Astrocyte of the spinal cord (primary cell): ENCODE data around the gene SLC15A4.

Experiments used
- DNase-seq: peaks from one replicate; pipeline ENCODE4 v3.0.0; 2011; ENCODE audit warnings: low read depth, low spot score
- H3K4me3 ChIP-seq: 2 replicates; pipeline ENCODE4 v1.5.1; 2011; ENCODE audit warnings: low read depth, mild to moderate bottlenecking, low read length, moderate library complexity
- CTCF ChIP-seq: IDR thresholded peaks from 2 replicates; pipeline ENCODE4 v1.5.1; 2012; ENCODE audit warnings: low read depth, mild to moderate bottlenecking, low read length, inconsistent platforms
- in situ Hi-C: cut with HindIII; loops from 2 replicates; pipeline ENCODE4 v1.10.0; 2017; ENCODE audit warnings: low sequenced_read_pairs

The SLC15A4 gene

GRCh38 chr12:128861226-128862016 is 37.7 kb upstream of the SLC15A4 start:
- DNase-seq: no peak
- no peak overlapping the region for H3K4me3 ChIP-seq
- in situ Hi-C loops: no loop called here
- TF ChIP-seq CTCF: no peak

- in situ Hi-C loops: no loop called here
- no peak for TF ChIP-seq CTCF
- DNase-seq: no peak
- no peak overlapping the region for H3K4me3 ChIP-seq
Observed at GRCh38 chr12:128859311-128859710, 35.6 kb upstream of the SLC15A4 start.

- no peak overlapping the region for H3K4me3 ChIP-seq
- no peak for TF ChIP-seq CTCF
- in situ Hi-C loops: no loop called here
- no peak for DNase-seq
Observed at GRCh38 chr12:128857133-128857763, 33.5 kb upstream of the SLC15A4 start.

- no peak for DNase-seq
- no peak for TF ChIP-seq CTCF
- H3K4me3 ChIP-seq: no peak overlapping the region
- in situ Hi-C loops: no loop called here
Observed at GRCh38 chr12:128856791-128857078, 33.0 kb upstream of the SLC15A4 start.

GRCh38 chr12:128856035-128856790 is 32.5 kb upstream of the SLC15A4 start:
- no peak for TF ChIP-seq CTCF
- H3K4me3 ChIP-seq: no peak overlapping the region
- in situ Hi-C loops: no loop called here
- no peak for DNase-seq

- TF ChIP-seq CTCF: no peak
- H3K4me3 ChIP-seq: no peak overlapping the region
- DNase-seq: no peak
- in situ Hi-C loops: no loop called here
Observed at GRCh38 chr12:128853600-128854197, 29.9 kb upstream of the SLC15A4 start.
